Ovary (tissue), 9 donors: ENCODE measurements around the gene SPRED2. TPM values are rescaled to one million over a fixed set of nuclear protein-coding genes. Genes with fewer than 3 reads are reported as not detected.

ENCODE experiments used
- DNase-seq, 5 donors: peaks; one replicate each; pipeline ENCODE4 v3.0.0-alpha.2; 2019 to 2020
- H3K27ac ChIP-seq, 2 donors: fragments of 200-600 bp; one replicate each; pipeline versions ENCODE4 v1.5.1 to v1.8.0; 2019 to 2022
- H3K27me3 ChIP-seq: fragments of 200-600 bp; one replicate; pipeline ENCODE4 v1.8.0; 2022
- H3K36me3 ChIP-seq: fragments of 200-600 bp; sonication (generic); one replicate; pipeline ENCODE4 v1.5.1; 2019
- H3K4me1 ChIP-seq: one replicate; pipeline ENCODE4 v1.8.1; 2013; ENCODE audit warnings: mild to moderate bottlenecking, moderate library complexity; ENCODE audit not compliant: insufficient read depth
- H3K4me3 ChIP-seq: fragments of 200-600 bp; sonication (generic); one replicate; pipeline ENCODE4 v1.5.1; 2017
- H3K9me3 ChIP-seq, 2 donors: fragments of 200-600 bp in 1 of 2; sonication (generic) in 1 of 2; one replicate each; pipeline versions ENCODE4 v1.5.1 to v1.8.1; 2013 to 2019; ENCODE audit warnings: mild to moderate bottlenecking in 1 of 2, moderate library complexity in 1 of 2
- EP300 ChIP-seq: sonication (generic); formaldehyde crosslinking; IDR thresholded peaks from one replicate; pipeline ENCODE4 v1.6.1; 2017; ENCODE audit warnings: antibody characterized with exemption
- POLR2A ChIP-seq: fragments of 450-650 bp; IDR thresholded peaks from one replicate; pipeline ENCODE4 v1.6.1; 2017; ENCODE audit warnings: antibody characterized with exemption, mild to moderate bottlenecking, moderate library complexity
- WGBS, 3 donors: extraction: QIAGEN DNeasy Blood & Tissue Kit in 1 of 3; methylation state at CpG; one replicate each; pipeline versions ENCODE4 v1.1.5 to v1.1.7; 2013 to 2017; 5-methylcytosine and 5-hydroxymethylcytosine counted together
- intact Hi-C, 4 donors: fragments of 100-400 bp; cut with DNase I; formaldehyde crosslinking; loops; one replicate each; pipeline versions ENCODE4 v1.11.0 to v1.15.1; 2022 to 2023
- polyA plus RNA-seq, 2 donors: library from polyadenylated mRNA; stranded (reverse); fragments of 200-250 nt in 1 of 2; fragments of 350-450 nt in 1 of 2; fragmentation: Illumina TruSeq in 1 of 2; extraction: RNeasy Lipid Tissue Mini Kit (QIAGEN cat#74804) in 1 of 2; gene quantifications; one replicate each; pipeline ENCODE4 v1.2.3, GENCODE V29; 2013 to 2014
- total RNA-seq, 7 donors: library from RNA; depleted of rRNA in 2 of 7; stranded (reverse); fragments of >200 nt in 2 of 7; fragmentation: NEBNext Ultra II Directional in 3 of 7; extraction: Animal tissue kit (Norgen Biotek cat#: 25700) in 3 of 7; gene quantifications; one replicate each; pipeline versions ENCODE4 v1.1.0 to v1.2.4, GENCODE V29; 2016 to 2023
- TF ChIP-seq, protein P1 (sequence below), 3 donors: fragments of 450-650 bp in 2 of 3; fragments of 200-600 bp in 1 of 3; IDR thresholded peaks; one replicate each; pipeline versions ENCODE4 v1.5.1 to v1.8.0; 2016 to 2022; ENCODE audit warnings: antibody characterized with exemption in 3 of 3, mild to moderate bottlenecking in 1 of 3
- donor health status: DM: no; HTN: no; CAD: no; lungs with moderate emphysema.
- donor health status: DM: no; HTN: no; CAD: no.
- donor health status: Bipolar disorder and iron deficiency.
- donor health status: DM: yes; HTN: yes; CAD: no.
- donor health status: DM: no; HTN: no; CAD: no.
- donor health status: DM: yes; HTN: yes; CAD: no.

Gene SPRED2
- total and polyA plus RNA-seq, 9 donors = 13.1 to 32.9 (median 17.6) TPM

DNA sequence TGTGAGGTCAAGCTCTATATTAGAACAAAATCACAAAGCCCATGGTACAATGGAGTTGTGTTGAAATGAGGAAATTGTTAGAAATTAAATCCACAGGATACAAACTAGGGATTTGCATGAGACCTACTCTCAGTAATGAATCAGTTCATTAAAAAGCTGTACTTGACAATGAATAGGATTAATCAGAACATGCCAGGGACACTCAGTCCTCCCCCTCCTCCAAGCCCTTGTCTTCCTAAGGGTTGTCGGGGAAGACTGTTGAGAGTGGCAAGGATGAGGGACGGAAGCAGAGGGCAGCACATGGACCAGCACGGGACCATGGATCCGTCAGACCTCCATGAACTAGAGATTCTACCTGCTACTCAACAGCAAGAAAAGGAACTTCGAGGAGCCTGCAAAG, 39.8 kb downstream of the SPRED2 start:
- Histone ChIP-seq H3K27ac (no peak overlapping the region), H3K36me3 (no peaks in the 10 kb centered on the region), H3K27me3 (no peaks in the 10 kb centered on the region), H3K4me1 (peaks cover 11% of the 10 kb centered on the region), H3K4me3 (no peak overlapping the region), H3K9me3 (no peaks in the 10 kb centered on the region)
- no peak for DNase-seq
- intact Hi-C loops = no loop called here
- 78 to 84% (median 82%) methylated on average over 5 of the region's 5 CpGs for WGBS, 3 donors
- TF ChIP-seq POLR2A (no peak), EP300 (no peak)
- TF ChIP-seq, protein P1, sequence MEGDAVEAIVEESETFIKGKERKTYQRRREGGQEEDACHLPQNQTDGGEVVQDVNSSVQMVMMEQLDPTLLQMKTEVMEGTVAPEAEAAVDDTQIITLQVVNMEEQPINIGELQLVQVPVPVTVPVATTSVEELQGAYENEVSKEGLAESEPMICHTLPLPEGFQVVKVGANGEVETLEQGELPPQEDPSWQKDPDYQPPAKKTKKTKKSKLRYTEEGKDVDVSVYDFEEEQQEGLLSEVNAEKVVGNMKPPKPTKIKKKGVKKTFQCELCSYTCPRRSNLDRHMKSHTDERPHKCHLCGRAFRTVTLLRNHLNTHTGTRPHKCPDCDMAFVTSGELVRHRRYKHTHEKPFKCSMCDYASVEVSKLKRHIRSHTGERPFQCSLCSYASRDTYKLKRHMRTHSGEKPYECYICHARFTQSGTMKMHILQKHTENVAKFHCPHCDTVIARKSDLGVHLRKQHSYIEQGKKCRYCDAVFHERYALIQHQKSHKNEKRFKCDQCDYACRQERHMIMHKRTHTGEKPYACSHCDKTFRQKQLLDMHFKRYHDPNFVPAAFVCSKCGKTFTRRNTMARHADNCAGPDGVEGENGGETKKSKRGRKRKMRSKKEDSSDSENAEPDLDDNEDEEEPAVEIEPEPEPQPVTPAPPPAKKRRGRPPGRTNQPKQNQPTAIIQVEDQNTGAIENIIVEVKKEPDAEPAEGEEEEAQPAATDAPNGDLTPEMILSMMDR (IDR thresholded peaks at IDR 0.05) = no peak

DNA sequence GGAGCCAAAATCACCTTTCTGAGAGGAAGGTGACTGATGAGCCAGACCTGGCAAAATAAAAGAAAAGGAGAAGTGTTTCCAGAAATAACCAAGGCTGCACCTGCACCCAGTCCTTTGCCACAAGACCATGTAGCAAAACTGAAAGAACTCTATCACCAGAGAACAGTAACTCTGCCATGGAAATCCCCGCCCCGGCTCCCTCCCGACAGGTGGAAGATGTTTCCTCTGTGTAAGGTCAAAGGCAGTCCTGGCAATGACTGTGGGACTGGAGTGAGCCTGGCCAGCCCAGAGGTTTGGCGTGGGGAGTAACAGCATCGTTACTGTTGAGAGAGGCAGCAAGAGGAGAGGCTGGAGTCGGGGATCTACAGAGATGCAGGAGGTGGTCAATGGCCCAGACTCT, 42.3 kb downstream of the SPRED2 start:
- 41 to 45% (median 41%) methylated on average over 6 of the region's 6 CpGs for WGBS, 3 donors
- H3K27ac ChIP-seq = no peak overlapping the region
- no peaks in the 10 kb centered on the region for H3K36me3 ChIP-seq
- TF ChIP-seq, protein P1 (IDR thresholded peaks at IDR 0.05) = no peak
- no peak for TF ChIP-seq POLR2A
- TF ChIP-seq EP300 = no peak
- intact Hi-C loops = no loop called here
- H3K27me3 ChIP-seq = no peaks in the 10 kb centered on the region
- no peak overlapping the region for H3K4me3 ChIP-seq
- H3K4me1 ChIP-seq = peaks cover 5% of the 10 kb centered on the region
- no peaks in the 10 kb centered on the region for H3K9me3 ChIP-seq
- no peak for DNase-seq

DNA sequence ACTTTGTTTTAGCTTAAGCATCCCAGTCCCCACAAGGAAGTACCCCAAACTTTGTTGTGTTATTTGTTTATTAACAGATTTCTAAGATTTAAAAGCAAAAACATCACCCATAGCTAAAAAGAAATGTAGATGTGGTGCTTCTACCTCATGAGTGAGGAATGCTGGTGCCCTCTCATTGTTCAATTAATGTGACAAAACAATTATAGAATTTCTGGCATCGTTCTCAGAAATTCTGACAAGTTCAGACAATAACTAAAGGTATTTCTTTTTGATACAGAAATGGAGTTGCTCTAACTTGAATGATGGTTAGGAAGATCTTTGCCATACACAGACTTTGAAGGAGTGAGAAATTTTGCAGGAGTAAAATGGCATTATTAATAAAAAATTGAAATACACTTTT, 42.9 kb downstream of the SPRED2 start:
- Histone ChIP-seq H3K27me3 (no peaks in the 10 kb centered on the region), H3K4me1 (peaks cover 7% of the 10 kb centered on the region), H3K9me3 (no peaks in the 10 kb centered on the region), H3K4me3 (no peak overlapping the region), H3K36me3 (no peaks in the 10 kb centered on the region), H3K27ac (no peak overlapping the region)
- no peak for DNase-seq
- TF ChIP-seq POLR2A (no peak), EP300 (no peak)
- TF ChIP-seq, protein P1 (IDR thresholded peaks at IDR 0.05) = no peak
- 92 to 95% (median 94%) methylated on average over 1 of the region's 1 CpG for WGBS, 3 donors
- intact Hi-C loops = no loop called here

DNA sequence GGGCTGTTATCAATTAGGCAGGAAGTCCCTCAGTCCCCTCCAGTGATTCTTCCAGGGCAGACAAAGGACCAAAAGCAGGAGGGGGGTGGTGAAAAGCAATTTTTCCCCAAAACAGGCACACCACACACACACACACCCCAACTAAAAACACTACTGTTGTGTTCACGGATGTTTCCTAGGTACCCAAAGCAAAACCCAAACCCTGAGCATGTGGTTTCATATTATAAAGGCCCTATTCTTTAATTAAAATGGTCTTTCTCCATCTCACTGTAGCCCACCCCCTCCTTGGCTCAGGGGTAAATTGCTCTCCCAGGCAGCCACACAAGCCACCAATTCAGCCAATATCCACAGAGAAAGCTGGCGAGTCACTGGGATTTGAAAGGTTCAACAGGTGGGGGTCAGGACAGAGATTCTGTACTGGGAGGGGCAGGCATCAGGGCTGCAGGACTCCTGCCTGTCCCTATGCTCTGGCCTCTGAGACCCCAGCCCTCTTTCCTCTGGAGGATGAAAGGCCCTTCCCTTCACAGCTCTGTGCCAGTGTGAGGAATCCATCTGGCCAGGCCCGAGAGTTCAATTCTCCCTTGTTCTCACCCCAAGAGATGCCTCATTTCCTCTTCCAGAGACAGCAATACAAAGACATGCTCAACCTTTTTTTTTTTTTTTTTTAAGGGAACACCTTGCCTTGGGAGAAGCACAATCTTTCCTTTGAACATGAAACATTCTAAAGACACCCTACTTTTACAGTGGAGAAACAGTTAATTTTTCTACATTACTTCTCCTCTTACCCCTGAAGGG, 43.6 kb downstream of the SPRED2 start:
- Histone ChIP-seq H3K4me1 (peaks cover 13% of the 10 kb centered on the region), H3K27me3 (no peaks in the 10 kb centered on the region), H3K9me3 (no peaks in the 10 kb centered on the region), H3K36me3 (no peaks in the 10 kb centered on the region), H3K4me3 (no peak overlapping the region), H3K27ac (no peak overlapping the region)
- WGBS, 3 donors = 94 to 95% (median 94%) methylated on average over 3 of the region's 3 CpGs
- no peak for DNase-seq
- TF ChIP-seq POLR2A = no peak
- intact Hi-C loops = no loop called here

DNA sequence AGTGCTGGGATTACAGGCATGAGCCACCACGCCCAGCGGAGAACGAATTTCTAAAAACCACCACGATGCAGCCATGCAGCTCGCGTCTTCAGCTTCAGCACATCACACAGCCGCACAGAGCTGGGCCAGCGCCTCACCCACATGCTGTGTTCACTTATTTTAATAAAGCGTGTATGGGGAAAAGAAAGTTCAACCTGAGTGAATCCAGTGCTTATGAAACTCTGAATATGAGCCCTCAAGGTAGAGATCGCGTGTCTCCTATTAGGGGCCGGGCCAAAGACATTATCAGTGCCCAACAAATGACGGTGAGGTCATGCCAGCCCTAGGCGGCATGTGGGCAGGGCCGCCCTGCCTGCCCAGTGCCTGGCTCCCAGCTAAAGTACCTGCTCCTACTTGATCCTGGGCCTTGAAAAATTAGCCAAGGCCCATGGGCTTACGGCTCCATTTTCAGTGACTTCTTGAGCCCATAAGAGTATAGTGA, 44.3 kb downstream of the SPRED2 start:
- WGBS, 3 donors = 84 to 97% (median 91%) methylated on average over 16 of the region's 16 CpGs
- intact Hi-C loops = no loop called here
- Histone ChIP-seq H3K9me3 (no peaks in the 10 kb centered on the region), H3K27ac (no peak overlapping the region), H3K36me3 (no peaks in the 10 kb centered on the region), H3K4me3 (no peak overlapping the region), H3K27me3 (no peaks in the 10 kb centered on the region), H3K4me1 (peaks cover 13% of the 10 kb centered on the region)
- no peak for DNase-seq
- no peak for TF ChIP-seq POLR2A
- TF ChIP-seq, protein P1 (IDR thresholded peaks at IDR 0.05) = no peak
- no peak for TF ChIP-seq EP300
